SKM-1 (cell line): Measurements from ENCODE around the gene GRM8.

Experiments used
- DNase-seq: peaks from one replicate; lab custom pipeline; 2025; ENCODE audit not compliant: unreplicated experiment; lab: John Stamatoyannopoulos, UW

Gene GRM8

GRCh38 chr7:127035203-127035849, 217.4 kb downstream of the GRM8 start:
- no peak for DNase-seq

GRCh38 chr7:127034186-127034806, 218.4 kb downstream of the GRM8 start:
- no peak for DNase-seq

GRCh38 chr7:127029823-127030222, 222.9 kb downstream of the GRM8 start:
- DNase-seq, result no peak

- no peak for DNase-seq
Observed at GRCh38 chr7:127021857-127022256, 230.9 kb downstream of the GRM8 start.

- DNase-seq, result no peak
Observed at GRCh38 chr7:127021019-127021738, 231.6 kb downstream of the GRM8 start.

- DNase-seq, result no peak
Observed at GRCh38 chr7:127018889-127019288, 233.9 kb downstream of the GRM8 start.

GRCh38 chr7:127017196-127017595, 235.5 kb downstream of the GRM8 start:
- no peak for DNase-seq

- no peak for DNase-seq
Observed at GRCh38 chr7:127000725-127001124, 252.0 kb downstream of the GRM8 start.

- no peak for DNase-seq
Observed at GRCh38 chr7:126996659-126997058, 256.1 kb downstream of the GRM8 start.

- DNase-seq, result peak; percentile 75
Observed at GRCh38 chr7:126993626-126994213, 259.0 kb downstream of the GRM8 start.

GRCh38 chr7:126988022-126988421, 264.7 kb downstream of the GRM8 start:
- DNase-seq, result no peak

- peak; percentile 62 for DNase-seq
Observed at GRCh38 chr7:126979722-126980121, 273.0 kb downstream of the GRM8 start.

- no peak for DNase-seq
Observed at GRCh38 chr7:126978865-126979264, 273.9 kb downstream of the GRM8 start.

- no peak for DNase-seq
Observed at GRCh38 chr7:126973066-126973465, 279.7 kb downstream of the GRM8 start.

- DNase-seq, result no peak
Observed at GRCh38 chr7:126972571-126972970, 280.2 kb downstream of the GRM8 start.

GRCh38 chr7:126959649-126960048, 293.1 kb downstream of the GRM8 start:
- DNase-seq, result no peak

GRCh38 chr7:126958367-126958766, 294.4 kb downstream of the GRM8 start:
- DNase-seq, result no peak

- no peak for DNase-seq
Observed at GRCh38 chr7:126957443-126957842, 295.3 kb downstream of the GRM8 start.

- DNase-seq, result no peak
Observed at GRCh38 chr7:126953461-126953860, 299.3 kb downstream of the GRM8 start.

GRCh38 chr7:126948664-126949063, 304.1 kb downstream of the GRM8 start:
- DNase-seq, result no peak

- DNase-seq, result no peak
Observed at GRCh38 chr7:126940723-126941307, 311.9 kb downstream of the GRM8 start.

- no peak for DNase-seq
Observed at GRCh38 chr7:126937171-126937570, 315.6 kb downstream of the GRM8 start.
